ENCODE measurements around the gene MBOAT1. TPM values are rescaled to one million over a fixed set of nuclear protein-coding genes. Genes with fewer than 3 reads are reported as not detected.
"Not testable (repeated sequence)": the region's sequence is repeated elsewhere in the genome, so short reads cannot be mapped to it uniquely, and the experiment has no call there.

The MBOAT1 gene
- polyA plus RNA-seq, 3 donors = 15.4 to 22.2 (median 19.2) TPM

GRCh38 chr6:20204512-20204894, 7.8 kb downstream of the MBOAT1 start:
- no peak for DNase-seq (ENCODE audit: low read depth in 3 of 3, low spot score in 2 of 3)

GRCh38 chr6:20203561-20204511, 8.4 kb downstream of the MBOAT1 start:
- DNase-seq (ENCODE audit: low read depth in 3 of 3, low spot score in 2 of 3) = no peak

GRCh38 chr6:20202699-20203302, 9.5 kb downstream of the MBOAT1 start:
- no peak for DNase-seq (ENCODE audit: low read depth in 3 of 3, low spot score in 2 of 3)

- no peak for DNase-seq (ENCODE audit: low read depth in 3 of 3, low spot score in 2 of 3)
These were observed 10.0 kb downstream of the MBOAT1 start for GRCh38 chr6:20202324-20202658.

- no peak for DNase-seq (ENCODE audit: low read depth in 3 of 3, low spot score in 2 of 3)
These were observed 11.3 kb downstream of the MBOAT1 start for GRCh38 chr6:20200761-20201630.

- no peak for DNase-seq (ENCODE audit: low read depth in 3 of 3, low spot score in 2 of 3)
These were observed 13.5 kb downstream of the MBOAT1 start for GRCh38 chr6:20198775-20199174.

GRCh38 chr6:20198156-20198774, 14.0 kb downstream of the MBOAT1 start:
- no peak for DNase-seq (ENCODE audit: low read depth in 3 of 3, low spot score in 2 of 3)

- no peak for DNase-seq (ENCODE audit: low read depth in 3 of 3, low spot score in 2 of 3)
These were observed 15.0 kb downstream of the MBOAT1 start for GRCh38 chr6:20197251-20197650.

GRCh38 chr6:20192625-20193024, 19.6 kb downstream of the MBOAT1 start:
- no peak for DNase-seq (ENCODE audit: low read depth in 3 of 3, low spot score in 2 of 3)

GRCh38 chr6:20191992-20192391, 20.3 kb downstream of the MBOAT1 start:
- no peak for DNase-seq (ENCODE audit: low read depth in 3 of 3, low spot score in 2 of 3)

GRCh38 chr6:20188630-20189075, 23.6 kb downstream of the MBOAT1 start:
- DNase-seq (ENCODE audit: low read depth in 3 of 3, low spot score in 2 of 3) = no peak

- DNase-seq (ENCODE audit: low read depth in 3 of 3, low spot score in 2 of 3) = no peak
These were observed 25.3 kb downstream of the MBOAT1 start for GRCh38 chr6:20186981-20187380.

GRCh38 chr6:20183706-20184105, 28.6 kb downstream of the MBOAT1 start:
- DNase-seq (ENCODE audit: low read depth in 3 of 3, low spot score in 2 of 3) = no peak

- no peak for DNase-seq (ENCODE audit: low read depth in 3 of 3, low spot score in 2 of 3)
These were observed 29.2 kb downstream of the MBOAT1 start for GRCh38 chr6:20182926-20183521.

- no peak for DNase-seq (ENCODE audit: low read depth in 3 of 3, low spot score in 2 of 3)
These were observed 30.2 kb downstream of the MBOAT1 start for GRCh38 chr6:20182069-20182468.

- DNase-seq (ENCODE audit: low read depth in 3 of 3, low spot score in 2 of 3) = no peak
These were observed 31.3 kb downstream of the MBOAT1 start for GRCh38 chr6:20180935-20181334.

- DNase-seq (ENCODE audit: low read depth in 3 of 3, low spot score in 2 of 3) = not testable (repeated sequence)
These were observed 32.8 kb downstream of the MBOAT1 start for GRCh38 chr6:20179287-20180045.

GRCh38 chr6:20178327-20178726, 33.9 kb downstream of the MBOAT1 start:
- DNase-seq (ENCODE audit: low read depth in 3 of 3, low spot score in 2 of 3) = no peak

- DNase-seq (ENCODE audit: low read depth in 3 of 3, low spot score in 2 of 3) = no peak
These were observed 36.4 kb downstream of the MBOAT1 start for GRCh38 chr6:20175810-20176410.
